ENCODE data around the gene UBLCP1.

GRCh38 chr5:159240301-159240870, 22.7 kb upstream of the UBLCP1 start:
- TF ChIP-seq EZH2 (conservative IDR thresholded peaks at IDR 0.05; ENCODE audit: low read depth, low read length) (no peak), ZNF562 (CRISPR knock-in tag; IDR thresholded peaks at IDR 0.05; ENCODE audit: borderline replicate concordance) (no peak), ZNF121 (CRISPR knock-in tag; IDR thresholded peaks at IDR 0.05) (no peak), ZNF251 (CRISPR knock-in tag; IDR thresholded peaks at IDR 0.05) (no peak), TCF12 (IDR thresholded peaks at IDR 0.05) (no peak), TCF12 (CRISPR knock-in tag; IDR thresholded peaks at IDR 0.05) (no peak), CBX1 (IDR thresholded peaks at IDR 0.05; ENCODE audit: low read depth) (no peak), ZNF12 (CRISPR knock-in tag; IDR thresholded peaks at IDR 0.05) (no peak), GABPB1 (CRISPR knock-in tag; IDR thresholded peaks at IDR 0.05) (no peak), CTCF (CRISPR knock-in tag; IDR thresholded peaks at IDR 0.05) (no peak), TCF7L2 (IDR thresholded peaks at IDR 0.05; ENCODE audit: low read depth, low read length) (no peak), FOXP4 (CRISPR knock-in tag; IDR thresholded peaks at IDR 0.05) (no peak)
- TF ChIP-seq, protein P1, sequence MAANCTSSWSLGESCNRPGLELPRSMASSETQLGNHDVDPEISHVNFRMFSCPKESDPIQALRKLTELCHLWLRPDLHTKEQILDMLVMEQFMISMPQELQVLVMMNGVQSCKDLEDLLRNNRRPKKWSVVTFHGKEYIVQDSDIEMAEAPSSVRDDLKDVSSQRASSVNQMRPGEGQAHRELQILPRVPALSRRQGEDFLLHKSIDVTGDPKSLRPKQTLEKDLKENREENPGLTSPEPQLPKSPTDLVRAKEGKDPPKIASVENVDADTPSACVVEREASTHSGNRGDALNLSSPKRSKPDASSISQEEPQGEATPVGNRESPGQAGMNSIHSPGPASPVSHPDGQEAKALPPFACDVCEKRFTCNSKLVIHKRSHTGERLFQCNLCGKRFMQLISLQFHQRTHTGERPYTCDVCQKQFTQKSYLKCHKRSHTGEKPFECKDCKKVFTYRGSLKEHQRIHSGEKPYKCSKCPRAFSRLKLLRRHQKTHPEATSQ (CRISPR knock-in tag; IDR thresholded peaks at IDR 0.05; ENCODE audit: borderline replicate concordance), result no peak
- TF ChIP-seq, protein P2, sequence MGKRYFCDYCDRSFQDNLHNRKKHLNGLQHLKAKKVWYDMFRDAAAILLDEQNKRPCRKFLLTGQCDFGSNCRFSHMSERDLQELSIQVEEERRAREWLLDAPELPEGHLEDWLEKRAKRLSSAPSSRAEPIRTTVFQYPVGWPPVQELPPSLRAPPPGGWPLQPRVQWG (CRISPR knock-in tag; IDR thresholded peaks at IDR 0.05; ENCODE audit: borderline replicate concordance, low read depth), result no peak
